ENCODE results near the gene PERM1. TPM values are rescaled to one million over a fixed set of nuclear protein-coding genes. Genes with fewer than 3 reads are reported as not detected.

Gene PERM1
- total and polyA plus RNA-seq, 4 donors: 0.06 to 0.45 (median 0.15) TPM; not detected in 1

DNA sequence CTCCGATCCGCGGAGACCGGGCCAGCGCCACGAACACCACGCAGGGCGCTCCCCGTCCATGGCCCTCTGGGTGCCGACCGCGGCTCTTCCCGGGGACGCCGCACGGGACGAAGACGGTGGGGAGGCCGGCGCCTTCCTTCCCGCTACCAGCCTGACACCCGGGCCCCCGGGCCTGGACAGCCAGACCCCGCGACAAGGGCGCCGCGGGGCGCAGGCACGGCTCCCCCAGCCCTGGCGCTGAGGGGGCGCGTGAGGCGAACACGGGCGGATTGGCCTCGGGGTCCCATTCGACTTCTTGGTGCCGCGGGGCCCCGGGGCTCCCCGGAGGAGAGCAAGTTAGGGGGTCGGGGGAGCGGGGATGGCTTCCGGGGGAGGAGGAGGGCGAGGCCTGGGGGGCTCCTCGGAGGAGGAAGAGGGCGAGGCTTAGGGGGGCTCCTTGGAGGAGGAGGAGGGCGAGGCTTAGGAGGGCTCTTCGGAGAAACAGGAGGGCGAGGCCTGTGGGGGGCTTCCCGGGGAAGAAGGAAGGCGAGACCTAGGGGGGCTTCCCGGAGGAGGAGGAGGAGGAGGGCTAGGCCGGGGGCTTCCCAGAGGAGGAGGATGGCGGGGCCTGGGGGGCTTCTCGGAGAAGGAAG, 22.0 kb downstream of the PERM1 start:
- Histone ChIP-seq H3K36me3 (ENCODE audit: control insufficient read depth in 4 of 4, insufficient read depth in 4 of 4, low read length in 4 of 4) (peaks cover 0 to 27% (median 8%) of the 10 kb centered on the region in 4 donors), H3K4me1 (ENCODE audit: control insufficient read depth in 5 of 5, insufficient read depth in 5 of 5, low read length in 5 of 5) (peaks cover 0 to 13% (median 4%) of the 10 kb centered on the region in 5 donors), H3K4me3 (peak overlapping the region; percentile 1), H3K27ac (ENCODE audit: low read depth in 1 of 2, low read length in 1 of 2) (no peak overlapping the region), H3K27me3 (ENCODE audit: control insufficient read depth in 3 of 3, insufficient read depth in 3 of 3, low read length in 2 of 3) (no peaks in the 10 kb centered on the region), H3K9me3 (ENCODE audit: control insufficient read depth in 4 of 4, insufficient read depth in 3 of 4, low read length in 3 of 4) (no peaks in the 10 kb centered on the region), H3K9ac (ENCODE audit: insufficient read depth in 1 of 2, low read length in 2 of 2) (no peak overlapping the region)
- DNase-seq: no peak
- TF ChIP-seq, protein P1, sequence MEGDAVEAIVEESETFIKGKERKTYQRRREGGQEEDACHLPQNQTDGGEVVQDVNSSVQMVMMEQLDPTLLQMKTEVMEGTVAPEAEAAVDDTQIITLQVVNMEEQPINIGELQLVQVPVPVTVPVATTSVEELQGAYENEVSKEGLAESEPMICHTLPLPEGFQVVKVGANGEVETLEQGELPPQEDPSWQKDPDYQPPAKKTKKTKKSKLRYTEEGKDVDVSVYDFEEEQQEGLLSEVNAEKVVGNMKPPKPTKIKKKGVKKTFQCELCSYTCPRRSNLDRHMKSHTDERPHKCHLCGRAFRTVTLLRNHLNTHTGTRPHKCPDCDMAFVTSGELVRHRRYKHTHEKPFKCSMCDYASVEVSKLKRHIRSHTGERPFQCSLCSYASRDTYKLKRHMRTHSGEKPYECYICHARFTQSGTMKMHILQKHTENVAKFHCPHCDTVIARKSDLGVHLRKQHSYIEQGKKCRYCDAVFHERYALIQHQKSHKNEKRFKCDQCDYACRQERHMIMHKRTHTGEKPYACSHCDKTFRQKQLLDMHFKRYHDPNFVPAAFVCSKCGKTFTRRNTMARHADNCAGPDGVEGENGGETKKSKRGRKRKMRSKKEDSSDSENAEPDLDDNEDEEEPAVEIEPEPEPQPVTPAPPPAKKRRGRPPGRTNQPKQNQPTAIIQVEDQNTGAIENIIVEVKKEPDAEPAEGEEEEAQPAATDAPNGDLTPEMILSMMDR (IDR thresholded peaks at IDR 0.05; ENCODE audit: control extremely low read depth, extremely low read depth): no peak
- no peak for ATAC-seq (ENCODE audit: insufficient read depth, low FRiP score)
- 22 to 25% methylated on average over 49 to 57 of the region's 57 CpGs for WGBS, 2 donors

GRCh38 chr1:958823-959730, 22.8 kb downstream of the PERM1 start, which contains the start of gene NOC2L:
Gene NOC2L, minus strand, starts transcription at chr1:959256. Its CDS starts 16 bp downstream, at chr1:959240.
- Histone ChIP-seq H3K36me3 (ENCODE audit: control insufficient read depth in 4 of 4, insufficient read depth in 4 of 4, low read length in 4 of 4) (peaks cover 4 to 33% (median 8%) of the 10 kb centered on the region in 4 donors), H3K27me3 (ENCODE audit: control insufficient read depth in 3 of 3, insufficient read depth in 3 of 3, low read length in 2 of 3) (no peaks in the 10 kb centered on the region), H3K27ac (ENCODE audit: low read depth in 1 of 2, low read length in 1 of 2) (peak within 1 kb of the TSS in 1 of 2 donors; percentile 42), H3K4me1 (ENCODE audit: control insufficient read depth in 5 of 5, insufficient read depth in 5 of 5, low read length in 5 of 5) (peaks cover 0 to 13% (median 4%) of the 10 kb centered on the region in 5 donors), H3K4me3 (peak within 1 kb of the TSS; percentile 89), H3K9me3 (ENCODE audit: control insufficient read depth in 4 of 4, insufficient read depth in 3 of 4, low read length in 3 of 4) (no peaks in the 10 kb centered on the region), H3K9ac (ENCODE audit: insufficient read depth in 1 of 2, low read length in 2 of 2) (peak within 1 kb of the TSS; percentile 63 to 84)
- 7 to 9% methylated on average over 83 to 101 of the region's 101 CpGs for WGBS, 2 donors
- TF ChIP-seq, protein P1 (IDR thresholded peaks at IDR 0.05; ENCODE audit: control extremely low read depth, extremely low read depth): no peak
- peak; percentile 91 to 96 (median 94) for DNase-seq
- peak; percentile 95 for ATAC-seq (ENCODE audit: insufficient read depth, low FRiP score)

DNA sequence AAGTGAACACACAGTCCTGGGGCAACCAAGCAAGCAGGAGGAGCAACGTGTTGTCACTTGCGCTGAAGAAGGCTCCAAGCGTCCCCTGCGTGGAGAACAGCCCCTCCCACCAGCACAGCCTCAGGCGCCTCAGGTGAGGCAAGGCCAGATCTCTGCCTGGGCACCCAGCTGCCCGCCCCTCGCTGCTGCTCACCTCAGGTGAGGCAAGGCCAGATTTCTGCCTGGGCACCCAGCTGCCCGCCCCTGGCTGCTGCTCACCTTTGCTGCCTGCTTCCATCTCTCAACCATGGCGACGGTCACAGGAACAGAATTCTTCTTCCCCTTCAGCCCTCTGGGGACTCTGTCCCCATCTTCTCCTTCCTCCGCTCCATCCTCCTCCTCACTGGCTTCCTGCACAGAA, 25.3 kb downstream of the PERM1 start:
- peaks cover 12 to 50% (median 20%) of the 10 kb centered on the region in 4 donors for H3K36me3 ChIP-seq (ENCODE audit: control insufficient read depth in 4 of 4, insufficient read depth in 4 of 4, low read length in 4 of 4)
- WGBS, 2 donors: 90 to 91% methylated on average over 11 of the region's 11 CpGs
- ATAC-seq (ENCODE audit: insufficient read depth, low FRiP score) (no peak), DNase-seq (no peak)
- H3K4me3 ChIP-seq: no peak overlapping the region
- H3K27me3 ChIP-seq (ENCODE audit: control insufficient read depth in 3 of 3, insufficient read depth in 3 of 3, low read length in 2 of 3): no peaks in the 10 kb centered on the region
- no peak overlapping the region for H3K9ac ChIP-seq (ENCODE audit: insufficient read depth in 1 of 2, low read length in 2 of 2)
- H3K9me3 ChIP-seq (ENCODE audit: control insufficient read depth in 4 of 4, insufficient read depth in 3 of 4, low read length in 3 of 4): peaks cover 0 to 2% (median 0%) of the 10 kb centered on the region in 4 donors
- H3K27ac ChIP-seq (ENCODE audit: low read depth in 1 of 2, low read length in 1 of 2): no peak overlapping the region
- TF ChIP-seq, protein P1 (IDR thresholded peaks at IDR 0.05; ENCODE audit: control extremely low read depth, extremely low read depth): no peak
- H3K4me1 ChIP-seq (ENCODE audit: control insufficient read depth in 5 of 5, insufficient read depth in 5 of 5, low read length in 5 of 5): peaks cover 0 to 13% (median 4%) of the 10 kb centered on the region in 5 donors
